Sigmoid colon (tissue), 7 donors: ENCODE measurements around the gene CSK. TPM values are rescaled to one million over a fixed set of nuclear protein-coding genes. Genes with fewer than 3 reads are reported as not detected.

Source experiments
- DNase-seq: peaks from one replicate; pipeline ENCODE4 v3.0.0-alpha.2; 2019
- H3K27ac ChIP-seq, 4 donors: fragments of 200-600 bp; sonication (generic); one replicate each; pipeline ENCODE4 v1.5.1; 2016 to 2019; ENCODE audit warnings: mild to moderate bottlenecking in 1 of 4
- H3K27me3 ChIP-seq, 3 donors: fragments of 200-600 bp; sonication (generic); one replicate each; pipeline ENCODE4 v1.5.1; 2019; ENCODE audit warnings: mild to moderate bottlenecking in 1 of 3
- H3K36me3 ChIP-seq, 4 donors: fragments of 200-600 bp; sonication (generic); one replicate each; pipeline ENCODE4 v1.5.1; 2016 to 2019
- H3K4me1 ChIP-seq, 4 donors: fragments of 200-600 bp; sonication (generic); one replicate each; pipeline ENCODE4 v1.5.1; 2017 to 2019
- H3K4me3 ChIP-seq, 4 donors: fragments of 200-600 bp; sonication (generic); one replicate each; pipeline ENCODE4 v1.5.1; 2017 to 2019; ENCODE audit warnings: mild to moderate bottlenecking in 2 of 4, moderate library complexity in 1 of 4
- H3K9me3 ChIP-seq, 4 donors: fragments of 200-600 bp in 3 of 4; sonication (generic) in 3 of 4; one replicate each; pipeline versions ENCODE4 v1.5.1 to v1.6.1; 2013 to 2019
- CTCF ChIP-seq, 4 experiments: fragments of 450-650 bp in 3 of 4; fragments of 200-600 bp in 1 of 4; IDR thresholded peaks; one replicate each; pipeline ENCODE4 v1.5.1; 2016 to 2019; ENCODE audit warnings: antibody characterized with exemption in 4 of 4, mild to moderate bottlenecking in 3 of 4, moderate library complexity in 2 of 4
- EP300 ChIP-seq, 4 donors: sonication (generic); formaldehyde crosslinking; IDR thresholded peaks; one replicate each; pipeline ENCODE4 v1.6.1; 2017; ENCODE audit warnings: antibody characterized with exemption in 4 of 4
- POLR2A ChIP-seq, 2 donors: fragments of 450-650 bp; IDR thresholded peaks; one replicate each; pipeline ENCODE4 v1.6.1; 2016; ENCODE audit warnings: antibody characterized with exemption in 2 of 2, mild to moderate bottlenecking in 2 of 2, moderate library complexity in 2 of 2
- POLR2AphosphoS5 ChIP-seq, 4 donors: sonication (generic); formaldehyde crosslinking; IDR thresholded peaks; one replicate each; pipeline ENCODE4 v1.6.1; 2017; ENCODE audit warnings: antibody characterized with exemption in 4 of 4
- WGBS, 2 donors: extraction: QIAGEN DNeasy Blood & Tissue Kit; methylation state at CpG; one replicate each; pipeline ENCODE4 v1.1.7; 2013; 5-methylcytosine and 5-hydroxymethylcytosine counted together
- intact Hi-C: fragments of 100-400 bp; cut with DNase I; formaldehyde crosslinking; loops from one replicate; pipeline ENCODE4 v1.15.1; 2023
- polyA plus RNA-seq, 3 donors: library from polyadenylated mRNA; stranded (reverse); fragments of 200-250 nt; gene quantifications; one replicate each; pipeline ENCODE4 v1.2.3, GENCODE V29; 2013
- total RNA-seq, 4 donors: library from RNA; depleted of rRNA; stranded (reverse); fragments of >200 nt; gene quantifications; one replicate each; pipeline ENCODE4 v1.1.0, GENCODE V29; 2016
- donor health status: healthy with polysubstance abuse.
- donor health status: Bipolar disorder and iron deficiency.
- donor health status: healthy.

CSK gene
- total and polyA plus RNA-seq, 7 donors, result 9.7 to 125 (median 22.4) TPM

- TF ChIP-seq CTCF (IDR thresholded peaks at IDR 0.05) (no peak), EP300 (IDR thresholded peaks at IDR 0.05) (no peak), POLR2AphosphoS5 (IDR thresholded peaks at IDR 0.05) (no peak), POLR2A (IDR thresholded peaks at IDR 0.05) (no peak)
- WGBS, 2 donors, result 88 to 90% methylated on average over 18 of the region's 18 CpGs
- no peak for DNase-seq
- Histone ChIP-seq H3K27me3 (no peaks in the 10 kb centered on the region), H3K4me3 (no peak overlapping the region), H3K4me1 (peaks cover 0 to 9% (median 5%) of the 10 kb centered on the region in 4 donors), H3K27ac (no peak overlapping the region), H3K9me3 (no peaks in the 10 kb centered on the region), H3K36me3 (peaks cover 0 to 48% (median 9%) of the 10 kb centered on the region in 4 donors)
- intact Hi-C loops, result no loop called here
Observed at GRCh38 chr15:74801311-74801997, 19.6 kb downstream of the CSK start.

GRCh38 chr15:74802290-74802689 lies 20.4 kb downstream of the CSK start:
- Histone ChIP-seq H3K4me1 (peaks cover 0 to 9% (median 5%) of the 10 kb centered on the region in 4 donors), H3K27me3 (no peaks in the 10 kb centered on the region), H3K36me3 (peaks cover 0 to 48% (median 9%) of the 10 kb centered on the region in 4 donors), H3K9me3 (no peaks in the 10 kb centered on the region), H3K4me3 (no peak overlapping the region), H3K27ac (no peak overlapping the region)
- 92 to 94% methylated on average over 20 of the region's 20 CpGs for WGBS, 2 donors
- TF ChIP-seq POLR2AphosphoS5 (IDR thresholded peaks at IDR 0.05) (no peak), CTCF (IDR thresholded peaks at IDR 0.05) (no peak), EP300 (IDR thresholded peaks at IDR 0.05) (no peak), POLR2A (IDR thresholded peaks at IDR 0.05) (no peak)
- intact Hi-C loops, result no loop called here
- DNase-seq, result no peak

GRCh38 chr15:74802862-74803447 lies 21.1 kb downstream of the CSK start:
- intact Hi-C loops, result no loop called here
- no peak overlapping the region for H3K4me3 ChIP-seq
- peaks cover 0 to 9% (median 5%) of the 10 kb centered on the region in 4 donors for H3K4me1 ChIP-seq
- no peak for DNase-seq
- H3K36me3 ChIP-seq, result peaks cover 0 to 48% (median 9%) of the 10 kb centered on the region in 4 donors
- no peaks in the 10 kb centered on the region for H3K27me3 ChIP-seq
- 88 to 92% methylated on average over 31 of the region's 31 CpGs for WGBS, 2 donors
- H3K27ac ChIP-seq, result no peak overlapping the region
- TF ChIP-seq POLR2AphosphoS5 (IDR thresholded peaks at IDR 0.05) (no peak), CTCF (IDR thresholded peaks at IDR 0.05) (no peak), POLR2A (IDR thresholded peaks at IDR 0.05) (no peak), EP300 (IDR thresholded peaks at IDR 0.05) (no peak)
- H3K9me3 ChIP-seq, result no peaks in the 10 kb centered on the region

GRCh38 chr15:74804935-74805334 lies 23.1 kb downstream of the CSK start:
- Histone ChIP-seq H3K27ac (no peak overlapping the region), H3K36me3 (peaks cover 0 to 36% (median 9%) of the 10 kb centered on the region in 4 donors), H3K9me3 (no peaks in the 10 kb centered on the region), H3K27me3 (no peaks in the 10 kb centered on the region), H3K4me1 (peaks cover 0 to 6% (median 1%) of the 10 kb centered on the region in 4 donors), H3K4me3 (no peak overlapping the region)
- DNase-seq, result no peak
- intact Hi-C loops, result no loop called here
- TF ChIP-seq POLR2A (IDR thresholded peaks at IDR 0.05) (no peak), CTCF (IDR thresholded peaks at IDR 0.05) (no peak), EP300 (IDR thresholded peaks at IDR 0.05) (no peak), POLR2AphosphoS5 (IDR thresholded peaks at IDR 0.05) (no peak)
- 84 to 87% methylated on average over 6 of the region's 6 CpGs for WGBS, 2 donors
